ENCODE measurements around the gene HADHA. TPM values are rescaled to one million over a fixed set of nuclear protein-coding genes. Genes with fewer than 3 reads are reported as not detected.

The HADHA gene
- total and polyA plus RNA-seq, 5 donors from 2014 or later, result 68.8 to 140 (median 131) TPM

GRCh38 chr2:26144031-26144430, 100.4 kb downstream of the HADHA start:
- Mint-ChIP-seq H3K9me3 (no peaks in the 10 kb centered on the region), H3K4me1 (peaks cover 0 to 5% (median 1%) of the 10 kb centered on the region in 4 donors), H3K36me3 (no peaks in the 10 kb centered on the region), H3K4me3 (no peak overlapping the region), H3K27ac (no peak overlapping the region), H3K27me3 (peaks cover 5% of the 10 kb centered on the region)
- H3K36me3 ChIP-seq (ENCODE audit: control insufficient read depth, insufficient read depth, low read length), result no peaks in the 10 kb centered on the region
- no peaks in the 10 kb centered on the region for H3K9me3 ChIP-seq (ENCODE audit: control insufficient read depth in 2 of 2, low read length in 2 of 2)
- no peak overlapping the region for H3K4me3 ChIP-seq (ENCODE audit: low read depth, low read length)
- H3K4me1 ChIP-seq (ENCODE audit: control insufficient read depth, insufficient read depth, low read length, poor library complexity, severe bottlenecking), result no peaks in the 10 kb centered on the region
- ATAC-seq (ENCODE audit: low read depth in 2 of 2), result no peak
- DNase-seq, result no peak
- no peak overlapping the region for H3K27ac ChIP-seq (ENCODE audit: insufficient read depth, low read length, poor library complexity, severe bottlenecking)
- H3K27me3 ChIP-seq (ENCODE audit: control insufficient read depth, insufficient read depth, low read length), result no peaks in the 10 kb centered on the region

DNA sequence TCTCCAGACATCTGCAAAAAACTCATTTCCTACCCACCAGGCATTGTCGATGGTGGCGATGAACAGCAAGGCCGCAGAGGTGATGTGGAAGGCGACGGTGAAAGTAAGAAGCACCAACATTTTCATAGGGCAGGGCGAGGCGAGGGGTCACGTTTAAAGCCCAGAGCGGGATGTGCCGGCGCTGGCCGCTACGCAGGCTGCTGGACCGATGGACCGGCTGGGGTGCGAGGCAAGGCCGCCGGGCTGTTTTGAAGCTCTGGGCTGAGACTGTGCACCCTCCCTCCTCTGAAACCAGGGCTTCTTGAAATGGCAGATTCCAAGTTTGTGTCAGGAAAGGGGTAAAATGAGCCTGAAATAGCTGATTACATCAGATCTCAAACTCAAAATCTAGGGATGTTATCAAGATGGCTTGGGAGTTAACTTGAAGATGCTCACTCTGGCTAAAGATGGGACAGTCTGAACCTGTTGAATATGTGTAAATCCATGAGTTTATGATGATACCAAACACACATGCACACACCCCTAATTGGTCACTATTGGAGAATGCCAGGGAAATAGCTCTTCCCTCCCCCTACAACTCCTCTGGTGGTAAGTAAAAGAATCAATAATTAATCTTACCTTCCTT, 103.2 kb downstream of the HADHA start:
- Mint-ChIP-seq H3K4me3 (no peak overlapping the region), H3K27ac (no peak overlapping the region), H3K27me3 (peaks cover 5% of the 10 kb centered on the region), H3K4me1 (peaks cover 0 to 5% (median 1%) of the 10 kb centered on the region in 4 donors), H3K36me3 (peaks cover 3% of the 10 kb centered on the region), H3K9me3 (no peaks in the 10 kb centered on the region)
- ATAC-seq (ENCODE audit: low read depth in 2 of 2) (no peak), DNase-seq (no peak)
- H3K27ac ChIP-seq (ENCODE audit: insufficient read depth, low read length, poor library complexity, severe bottlenecking), result no peak overlapping the region
- H3K4me1 ChIP-seq (ENCODE audit: control insufficient read depth, insufficient read depth, low read length, poor library complexity, severe bottlenecking), result no peaks in the 10 kb centered on the region
- H3K4me3 ChIP-seq (ENCODE audit: low read depth, low read length), result no peak overlapping the region
- H3K9me3 ChIP-seq (ENCODE audit: control insufficient read depth in 2 of 2, low read length in 2 of 2), result no peaks in the 10 kb centered on the region
- peaks cover 4% of the 10 kb centered on the region for H3K36me3 ChIP-seq (ENCODE audit: control insufficient read depth, insufficient read depth, low read length)
- H3K27me3 ChIP-seq (ENCODE audit: control insufficient read depth, insufficient read depth, low read length), result no peaks in the 10 kb centered on the region

Other genes starting within 250 kb of the HADHA start
- gene RAB10, start 210.5 kb downstream of the HADHA start, total RNA-seq, result 40.8 TPM
- 100 to 1,000 TPM in 3 of 4 donors, 10 to 100 TPM in 1; 94.0 to 132 (median 115) TPM for gene RAB10, start 210.5 kb downstream of the HADHA start, polyA plus RNA-seq
- gene GAREM2, start 71.5 kb downstream of the HADHA start, total RNA-seq, result 4.0 TPM
- 1 to 10 TPM in 3 of 4 donors, under 1 TPM in 1; 0.77 to 1.7 (median 1.2) TPM for gene GAREM2, start 71.5 kb downstream of the HADHA start, polyA plus RNA-seq
- gene HADHB, start 307 bp upstream of the HADHA start, total RNA-seq, result 58.9 TPM
- 100 to 1,000 TPM; 116 to 139 (median 127) TPM for gene HADHB, start 307 bp upstream of the HADHA start, polyA plus RNA-seq
- 42.8 TPM for gene SELENOI, start 101.5 kb upstream of the HADHA start, total RNA-seq
- gene SELENOI, start 101.5 kb upstream of the HADHA start, polyA plus RNA-seq, result 1 to 10 TPM; 6.0 to 7.1 (median 6.3) TPM
- 1.8 TPM for gene ADGRF3, start 102.2 kb upstream of the HADHA start, total RNA-seq
- gene ADGRF3, start 102.2 kb upstream of the HADHA start, polyA plus RNA-seq, result under 1 TPM; 0.23 to 0.57 (median 0.32) TPM
- gene DRC1, start 157.3 kb upstream of the HADHA start, total RNA-seq, result not detected
- not detected for gene DRC1, start 157.3 kb upstream of the HADHA start, polyA plus RNA-seq
- 2.3 TPM for gene OTOF, start 233.5 kb upstream of the HADHA start, total RNA-seq
- under 1 TPM; 0.43 to 0.59 (median 0.49) TPM for gene OTOF, start 233.5 kb upstream of the HADHA start, polyA plus RNA-seq

All from CD4-positive, CD25-positive, alpha-beta regulatory T cell (primary cell).